NCI-H1930 (cell line): Measurements from ENCODE around the gene CHRNG.
A peak's percentile ranks its signal among the peaks of the same experiment; 100 is the strongest.
"Not testable (repeated sequence)": the region's sequence is repeated elsewhere in the genome, so short reads cannot be mapped to it uniquely, and the experiment has no call there.

Experiments
- DNase-seq, 2 experiments: peaks; one replicate each; lab custom pipeline; 2025; lab: John Stamatoyannopoulos, UW

CHRNG gene

DNA sequence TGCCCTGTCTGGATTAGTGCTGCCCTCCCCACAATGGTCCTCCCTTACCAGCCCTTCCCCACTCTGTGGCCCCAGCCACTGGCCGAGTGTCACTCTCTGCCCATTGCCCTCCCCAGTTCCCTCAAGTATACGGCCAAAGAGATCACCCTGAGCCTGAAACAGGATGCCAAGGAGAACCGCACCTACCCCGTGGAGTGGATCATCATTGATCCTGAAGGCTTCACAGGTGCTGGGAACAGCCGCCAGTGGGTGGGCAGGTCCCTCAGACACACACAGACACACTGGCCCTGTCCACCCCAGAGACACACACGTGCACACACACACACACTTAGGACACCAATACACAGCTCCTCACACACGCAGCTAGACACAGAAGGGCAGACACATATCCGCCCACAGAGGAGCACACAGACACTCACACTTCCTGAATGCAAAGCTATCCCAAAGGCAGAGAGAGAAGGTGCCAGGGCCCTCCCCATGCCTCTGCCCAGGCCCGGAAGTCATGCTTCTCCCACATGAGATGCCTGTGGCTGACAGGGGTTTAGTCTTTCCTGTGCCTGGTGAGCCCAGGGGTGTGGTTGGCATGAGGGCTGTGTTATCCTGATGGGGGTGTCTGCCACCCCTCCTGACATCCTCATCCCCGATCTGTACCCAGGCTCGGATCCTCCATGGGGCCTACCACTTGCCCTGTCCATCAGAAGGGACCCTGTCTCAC is 10.6 kb upstream of the CHRNG start:
- DNase-seq: no peak

DNA sequence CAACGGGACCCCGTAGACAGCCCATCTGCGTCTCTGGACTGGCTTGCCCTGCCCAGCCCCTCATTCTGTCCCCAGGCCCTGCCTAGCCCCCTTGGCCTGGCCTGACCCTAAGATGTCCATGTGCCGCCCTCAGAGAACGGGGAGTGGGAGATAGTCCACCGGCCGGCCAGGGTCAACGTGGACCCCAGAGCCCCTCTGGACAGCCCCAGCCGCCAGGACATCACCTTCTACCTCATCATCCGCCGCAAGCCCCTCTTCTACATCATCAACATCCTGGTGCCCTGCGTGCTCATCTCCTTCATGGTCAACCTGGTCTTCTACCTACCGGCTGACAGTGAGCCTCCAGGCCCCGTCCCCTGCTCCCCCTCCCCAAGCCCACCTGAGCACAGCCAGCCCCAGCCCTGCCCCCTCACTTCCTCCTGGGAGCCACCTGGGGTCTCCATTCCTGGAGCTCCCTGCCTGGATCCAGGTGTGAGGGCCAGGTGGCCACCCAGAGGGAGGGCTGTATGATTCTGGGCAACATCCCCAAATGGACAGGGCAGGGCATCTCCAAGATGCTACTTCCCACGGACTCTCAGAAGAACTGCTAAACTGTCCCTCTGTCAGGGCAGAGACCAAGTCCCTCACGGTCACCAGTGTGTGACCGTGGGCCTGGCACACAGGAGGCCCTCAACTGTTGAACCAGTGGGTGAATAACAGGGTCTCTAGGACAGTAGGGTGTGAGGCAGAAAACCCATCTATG is 9.5 kb upstream of the CHRNG start:
- no peak for DNase-seq

DNA sequence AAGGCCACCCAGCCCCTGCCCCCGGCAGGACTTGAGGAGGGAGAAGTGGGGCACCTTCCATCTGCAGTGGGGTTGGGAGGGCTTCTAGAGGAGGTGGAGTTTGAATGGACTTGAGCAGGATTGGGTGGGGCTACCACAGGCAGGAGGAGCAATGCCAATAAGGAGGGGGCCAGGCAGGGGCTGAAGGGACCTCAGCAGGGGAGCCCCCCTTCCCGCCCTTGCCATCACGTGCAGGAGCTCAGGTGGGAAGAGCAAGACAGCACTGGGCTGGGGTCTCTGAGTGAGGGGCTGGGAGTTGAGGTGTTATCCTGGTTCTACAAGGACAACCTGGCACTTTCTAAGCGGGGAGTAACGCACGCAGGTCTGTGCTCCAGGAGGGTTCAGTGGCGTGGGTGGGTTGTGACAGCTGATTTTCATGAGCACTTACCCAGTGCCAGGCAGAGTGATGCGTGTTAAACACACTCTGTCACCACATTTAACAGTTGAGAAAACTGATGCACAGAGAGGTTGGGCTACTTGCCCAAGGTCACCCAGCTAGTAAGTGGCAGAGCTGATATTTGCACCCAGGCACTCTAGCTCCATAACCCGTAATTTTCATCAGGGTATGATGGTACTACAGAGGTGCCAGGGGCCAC is 8.7 kb upstream of the CHRNG start:
- no peak for DNase-seq

DNA sequence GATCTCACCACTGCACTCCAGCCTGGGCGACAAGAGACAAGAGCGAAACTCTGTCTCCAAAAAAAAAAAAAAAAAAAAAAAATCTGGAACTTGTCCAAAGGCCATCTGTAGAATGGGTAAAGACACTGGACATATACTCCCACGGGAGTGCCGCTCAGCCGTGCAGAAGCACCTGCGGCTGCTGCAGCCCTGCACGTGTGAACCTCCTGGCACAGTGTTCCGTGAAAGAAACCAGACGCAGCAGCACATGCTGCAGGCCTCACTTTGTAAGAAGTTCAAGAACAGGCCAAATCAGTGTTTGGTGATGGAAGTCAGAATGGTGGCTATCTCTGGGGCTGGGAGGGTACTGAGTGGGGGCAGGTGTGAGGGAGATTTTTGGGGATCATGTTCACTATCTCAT is 7.1 kb upstream of the CHRNG start:
- DNase-seq: no peak

DNA sequence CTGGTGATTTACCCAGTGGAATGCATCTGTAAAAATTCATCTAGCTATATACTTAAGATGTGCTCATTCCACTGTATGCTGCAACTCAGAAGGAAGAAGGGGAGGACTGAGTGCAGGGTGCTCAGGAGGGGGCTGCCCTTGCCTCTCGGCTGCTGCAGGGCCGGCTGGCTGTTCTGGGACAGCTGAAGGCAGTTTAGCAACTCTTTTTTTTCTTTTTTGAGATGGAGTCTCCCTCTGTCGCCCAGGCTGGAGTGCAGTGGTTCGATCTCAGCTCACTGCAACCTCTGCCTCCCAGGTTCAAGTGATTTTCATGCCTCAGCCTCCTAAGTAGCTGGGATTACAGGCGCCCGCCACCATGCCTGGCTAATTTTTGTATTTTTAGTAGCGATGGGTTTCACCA is 6.7 kb upstream of the CHRNG start:
- not testable (repeated sequence) for DNase-seq

DNA sequence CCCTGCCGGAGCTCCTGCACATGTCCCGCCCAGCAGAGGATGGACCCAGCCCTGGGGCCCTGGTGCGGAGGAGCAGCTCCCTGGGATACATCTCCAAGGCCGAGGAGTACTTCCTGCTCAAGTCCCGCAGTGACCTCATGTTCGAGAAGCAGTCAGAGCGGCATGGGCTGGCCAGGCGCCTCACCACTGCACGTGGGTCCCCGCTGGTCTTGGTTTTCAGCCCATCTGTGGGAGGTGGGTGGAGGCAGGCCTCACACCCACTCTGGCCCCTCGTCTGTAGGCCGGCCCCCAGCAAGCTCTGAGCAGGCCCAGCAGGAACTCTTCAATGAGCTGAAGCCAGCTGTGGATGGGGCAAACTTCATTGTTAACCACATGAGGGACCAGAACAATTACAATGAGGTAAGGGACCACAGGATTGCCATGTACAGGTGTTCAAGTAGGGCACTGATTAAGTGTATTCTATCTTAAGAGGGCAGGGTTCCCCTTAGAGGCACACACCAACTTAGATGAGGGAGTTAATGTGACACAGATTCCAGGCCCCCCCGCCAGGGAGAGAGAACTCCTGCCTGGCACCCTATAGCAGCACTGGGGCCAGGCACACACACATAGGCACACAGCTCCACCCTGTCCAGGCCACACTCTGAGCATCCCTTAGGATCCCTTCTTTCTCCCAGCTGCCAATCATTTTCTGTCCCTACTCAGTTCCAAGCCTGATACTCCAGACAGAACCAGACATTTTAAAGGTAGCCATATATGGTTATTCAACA is 5.4 kb upstream of the CHRNG start:
- DNase-seq: no peak

DNA sequence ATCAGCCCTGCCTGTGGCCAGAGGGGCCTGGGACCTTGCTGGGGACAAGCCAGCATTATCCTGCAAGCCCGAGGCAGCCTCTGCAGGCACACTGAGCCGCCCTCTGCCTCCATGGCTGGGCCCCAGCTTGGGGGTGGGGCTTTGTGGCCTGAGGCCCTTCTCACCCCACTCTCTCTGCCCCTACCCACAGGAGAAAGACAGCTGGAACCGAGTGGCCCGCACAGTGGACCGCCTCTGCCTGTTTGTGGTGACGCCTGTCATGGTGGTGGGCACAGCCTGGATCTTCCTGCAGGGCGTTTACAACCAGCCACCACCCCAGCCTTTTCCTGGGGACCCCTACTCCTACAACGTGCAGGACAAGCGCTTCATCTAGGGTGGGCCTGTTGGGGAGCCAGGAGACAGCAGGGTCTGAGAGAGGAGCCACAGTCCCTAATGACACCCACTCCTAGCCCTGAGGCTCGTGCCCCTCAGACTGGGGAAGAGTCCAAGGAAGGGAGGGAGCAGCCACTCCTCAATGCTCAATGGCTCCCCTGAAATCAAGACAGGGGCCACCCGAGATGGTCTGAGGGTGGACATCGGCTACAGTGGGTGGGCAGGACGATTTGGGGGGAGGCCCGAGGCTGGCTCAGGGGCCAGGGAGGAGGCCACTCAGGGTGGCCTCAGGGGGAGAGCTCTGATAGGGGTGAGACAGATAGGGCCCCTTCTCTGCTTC is 4.4 kb upstream of the CHRNG start:
- DNase-seq: no peak

DNA sequence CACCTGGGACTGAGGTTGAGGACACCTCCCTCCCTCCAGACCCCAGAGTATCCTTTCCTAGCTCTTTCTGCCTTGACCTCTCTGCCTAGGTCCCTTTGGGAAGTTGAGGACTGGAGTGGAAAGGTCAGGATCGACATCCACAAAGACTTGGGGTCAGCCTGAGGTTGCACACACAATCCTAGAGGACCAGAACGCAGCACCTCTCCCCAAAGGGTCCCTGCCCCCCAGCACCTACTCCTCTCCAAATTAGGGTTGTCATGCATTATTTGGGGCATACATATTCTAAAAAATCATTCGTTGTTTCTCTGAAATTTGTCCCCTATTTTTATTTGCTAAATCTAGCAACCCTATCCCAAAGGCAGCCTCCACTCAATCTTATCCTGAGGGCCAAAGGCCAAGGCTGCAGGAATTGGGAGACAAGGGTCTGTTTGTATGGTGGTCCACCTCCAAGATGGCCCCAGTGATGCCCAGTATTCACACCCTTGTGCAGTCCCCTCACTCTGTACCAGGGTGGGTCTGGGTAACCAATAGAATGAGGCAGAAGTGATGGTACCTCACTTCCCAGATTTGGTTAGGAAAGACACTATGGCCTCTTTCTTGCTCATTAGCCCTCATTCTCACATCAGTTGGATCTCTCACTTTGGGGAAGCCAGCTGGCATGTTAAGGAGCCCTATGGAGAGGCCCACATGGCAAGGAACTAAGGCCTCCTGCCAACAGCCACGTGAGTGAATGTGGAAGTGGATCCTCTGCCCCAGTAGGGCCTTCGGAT is 3.5 kb upstream of the CHRNG start:
- no peak for DNase-seq

DNA sequence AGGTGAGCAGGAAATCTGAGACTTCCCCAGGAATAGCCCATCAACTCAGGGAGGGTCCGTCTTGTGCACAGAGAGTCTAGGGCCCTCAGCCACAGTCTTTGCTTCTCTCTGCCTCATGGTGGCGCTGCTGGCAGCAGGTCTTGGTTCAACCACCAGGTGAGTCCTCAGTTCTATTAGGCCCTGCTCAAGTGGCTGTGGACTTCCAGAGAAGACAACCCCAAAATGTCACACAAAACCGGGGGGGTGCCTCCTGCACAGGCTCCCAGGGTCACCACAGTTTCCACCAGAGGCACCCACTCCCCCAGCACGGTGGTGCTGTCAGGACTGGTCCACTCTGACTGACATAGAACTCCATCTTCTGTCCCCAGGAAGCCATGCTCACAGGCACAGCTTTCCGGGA is 2.4 kb upstream of the CHRNG start:
- DNase-seq: peak in 1 of 2 experiments; percentile 11

DNA sequence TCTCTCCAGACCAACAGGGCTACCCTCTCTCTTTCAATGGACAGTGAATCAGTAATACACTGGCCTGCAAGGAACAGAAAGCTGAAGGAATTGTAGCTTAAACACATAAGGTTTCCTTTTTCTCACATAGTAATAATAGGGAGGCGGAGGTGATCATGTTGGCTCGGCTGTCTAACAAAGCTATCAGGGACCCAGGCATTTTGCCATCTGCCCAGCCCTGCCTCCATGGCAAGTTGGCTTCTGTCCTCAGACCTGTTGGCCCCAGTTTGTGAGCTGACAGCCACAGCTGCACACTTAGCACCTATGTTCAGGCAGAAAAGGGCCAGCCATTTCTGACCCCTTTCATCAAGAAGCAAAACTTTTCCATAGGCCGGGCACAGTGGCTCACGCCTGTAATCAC is 2.0 kb upstream of the CHRNG start:
- DNase-seq: no peak

DNA sequence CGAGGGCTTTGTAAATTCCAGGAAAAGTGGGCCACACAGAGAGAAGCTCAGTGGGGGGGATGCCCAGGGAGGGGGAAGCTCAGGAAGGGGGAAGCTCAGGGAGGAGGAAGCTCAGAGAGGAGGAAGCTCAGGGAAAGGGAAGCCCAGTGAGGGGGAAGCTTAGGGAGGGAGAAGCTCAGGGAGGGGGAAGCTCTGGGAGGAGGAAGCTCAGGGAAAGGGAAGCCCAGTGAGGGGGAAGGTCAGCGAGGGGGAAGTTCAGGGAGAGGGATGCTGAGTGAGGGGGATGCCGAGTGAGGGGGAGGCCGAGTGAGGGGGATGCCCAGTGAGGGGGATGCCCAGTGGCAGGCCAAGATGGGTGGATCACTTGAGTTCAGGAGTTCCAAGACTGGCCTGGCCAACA is 821 bp upstream of the CHRNG start:
- DNase-seq: no peak

DNA sequence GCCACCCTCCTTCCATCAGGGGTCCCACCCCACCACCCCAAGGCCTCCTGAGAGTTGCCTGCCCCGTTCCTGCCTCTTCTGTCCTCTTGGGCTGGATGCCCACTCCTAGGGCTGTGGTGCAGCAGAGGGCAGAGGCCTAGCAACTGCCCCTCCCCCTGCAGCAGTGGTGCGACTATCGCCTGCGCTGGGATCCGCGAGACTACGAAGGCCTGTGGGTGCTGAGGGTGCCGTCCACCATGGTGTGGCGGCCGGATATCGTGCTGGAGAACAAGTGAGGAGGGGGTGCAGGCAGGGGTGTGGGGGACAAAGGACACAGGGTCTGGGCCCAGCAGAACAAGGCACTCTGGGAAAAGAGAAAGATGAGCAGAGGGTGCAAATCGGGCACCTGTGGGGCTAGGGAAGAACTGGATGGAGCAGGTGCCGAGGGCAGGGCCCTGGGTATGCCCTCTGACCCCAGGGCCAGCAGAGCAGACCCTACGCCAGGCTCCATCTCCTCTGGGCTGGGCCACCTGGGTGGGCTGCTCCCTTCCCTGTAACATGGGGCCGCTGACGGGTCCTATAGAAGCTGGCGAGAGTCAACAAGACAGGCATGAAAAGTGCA is 1.0 kb downstream of the CHRNG start:
- DNase-seq: no peak

DNA sequence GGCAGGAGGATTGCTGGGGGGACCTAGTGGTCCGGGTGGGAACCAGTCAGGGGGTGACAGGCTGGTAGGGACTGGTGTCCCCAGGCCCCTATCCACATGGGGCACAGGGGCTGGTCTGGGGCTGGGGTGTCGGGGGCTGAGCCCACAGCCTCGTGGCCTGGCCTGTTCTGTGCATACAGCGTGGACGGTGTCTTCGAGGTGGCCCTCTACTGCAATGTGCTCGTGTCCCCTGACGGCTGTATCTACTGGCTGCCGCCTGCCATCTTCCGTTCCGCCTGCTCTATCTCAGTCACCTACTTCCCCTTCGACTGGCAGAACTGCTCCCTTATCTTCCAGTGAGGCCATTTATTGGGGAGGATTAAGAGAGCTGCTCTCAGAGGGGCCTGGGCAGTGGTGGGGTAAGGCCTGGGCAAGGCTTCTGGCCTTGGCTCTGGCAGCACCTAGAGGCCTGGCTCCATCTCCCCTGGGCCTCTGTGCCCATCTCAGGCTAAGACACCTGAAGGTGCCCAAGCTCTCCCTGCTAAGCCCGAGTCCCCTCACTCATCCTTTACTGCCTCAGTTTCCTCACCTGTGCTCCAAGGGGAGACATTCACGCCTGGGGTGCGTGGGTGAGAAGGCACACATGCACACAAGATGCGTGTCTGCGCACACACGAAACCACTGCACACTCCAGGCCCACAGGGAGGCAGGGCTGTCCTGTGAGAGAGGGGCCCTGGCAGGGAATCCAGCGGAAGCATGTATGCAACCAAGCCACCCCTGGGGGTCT is 1.9 kb downstream of the CHRNG start:
- DNase-seq: no peak

DNA sequence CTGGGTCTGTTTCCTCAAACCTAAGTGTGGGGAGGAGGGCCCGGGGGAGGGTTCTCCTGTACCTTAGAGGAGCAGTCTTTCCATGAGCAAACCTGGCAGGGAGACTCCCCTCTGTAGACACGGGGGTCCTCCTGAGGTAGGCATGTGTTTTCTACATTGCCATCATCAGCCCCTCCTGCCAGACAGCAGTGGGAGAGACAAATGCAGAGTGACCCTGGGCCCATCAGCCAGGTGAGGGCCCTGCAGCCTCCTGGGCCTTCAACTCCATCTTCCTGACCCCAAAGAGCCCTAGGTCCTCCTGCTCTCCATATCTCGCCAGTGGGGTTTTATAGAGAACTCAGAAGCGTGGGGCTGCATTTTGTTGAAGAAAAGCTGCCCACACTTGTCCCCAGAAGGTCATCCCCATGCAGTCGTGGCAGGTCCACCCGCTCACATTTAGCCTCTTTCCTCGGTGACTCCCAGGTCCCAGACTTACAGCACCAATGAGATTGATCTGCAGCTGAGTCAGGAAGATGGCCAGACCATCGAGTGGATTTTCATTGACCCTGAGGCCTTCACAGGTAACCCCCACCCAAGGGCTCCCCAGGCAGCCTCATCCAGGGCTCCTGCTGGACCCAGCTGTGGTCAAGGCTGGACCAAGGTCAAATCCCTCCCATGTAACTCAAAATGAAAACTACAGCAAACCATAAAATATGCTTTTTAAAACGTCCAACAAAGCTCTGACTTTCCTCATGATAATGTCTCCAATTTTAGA is 2.6 kb downstream of the CHRNG start:
- no peak for DNase-seq

DNA sequence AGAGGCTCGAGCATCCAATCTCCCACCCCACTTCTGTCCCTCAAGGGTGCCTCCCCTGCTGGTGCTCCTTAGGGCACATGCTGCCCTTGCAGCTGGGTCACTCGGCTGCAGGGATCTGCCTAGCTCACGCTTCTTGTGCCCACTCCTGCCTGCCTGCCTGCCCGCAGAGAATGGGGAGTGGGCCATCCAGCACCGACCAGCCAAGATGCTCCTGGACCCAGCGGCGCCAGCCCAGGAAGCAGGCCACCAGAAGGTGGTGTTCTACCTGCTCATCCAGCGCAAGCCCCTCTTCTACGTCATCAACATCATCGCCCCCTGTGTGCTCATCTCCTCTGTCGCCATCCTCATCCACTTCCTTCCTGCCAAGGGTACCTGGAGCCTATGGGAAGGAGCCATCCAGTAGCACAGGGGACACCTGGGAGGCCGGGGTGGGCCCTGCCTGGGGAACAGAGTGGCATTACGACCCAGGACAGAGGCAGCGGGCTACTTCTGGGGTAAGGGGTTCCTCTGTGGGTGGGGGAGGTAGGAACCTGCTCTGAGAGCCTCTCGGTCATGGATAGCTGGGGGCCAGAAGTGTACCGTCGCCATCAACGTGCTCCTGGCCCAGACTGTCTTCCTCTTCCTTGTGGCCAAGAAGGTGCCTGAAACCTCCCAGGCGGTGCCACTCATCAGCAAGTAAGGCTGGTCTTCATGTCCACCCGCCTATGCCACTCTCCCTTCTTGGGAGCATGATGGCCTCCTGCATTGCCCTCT is 3.4 kb downstream of the CHRNG start:
- DNase-seq: no peak

DNA sequence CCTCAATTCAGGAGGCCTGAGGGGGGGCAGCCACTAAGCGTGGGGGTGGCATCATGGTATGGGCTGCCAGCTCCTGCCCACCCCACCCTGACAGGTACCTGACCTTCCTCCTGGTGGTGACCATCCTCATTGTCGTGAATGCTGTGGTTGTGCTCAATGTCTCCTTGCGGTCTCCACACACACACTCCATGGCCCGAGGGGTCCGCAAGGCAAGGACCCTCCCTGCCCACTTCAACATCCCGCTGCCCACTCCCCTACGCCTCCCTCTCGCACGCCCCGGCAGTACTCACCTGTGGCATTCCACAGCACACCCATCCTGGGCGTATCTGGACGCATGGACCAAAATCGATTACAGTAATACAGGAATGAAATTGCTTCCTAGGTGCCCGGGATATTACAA is 4.0 kb downstream of the CHRNG start:
- DNase-seq: no peak

DNA sequence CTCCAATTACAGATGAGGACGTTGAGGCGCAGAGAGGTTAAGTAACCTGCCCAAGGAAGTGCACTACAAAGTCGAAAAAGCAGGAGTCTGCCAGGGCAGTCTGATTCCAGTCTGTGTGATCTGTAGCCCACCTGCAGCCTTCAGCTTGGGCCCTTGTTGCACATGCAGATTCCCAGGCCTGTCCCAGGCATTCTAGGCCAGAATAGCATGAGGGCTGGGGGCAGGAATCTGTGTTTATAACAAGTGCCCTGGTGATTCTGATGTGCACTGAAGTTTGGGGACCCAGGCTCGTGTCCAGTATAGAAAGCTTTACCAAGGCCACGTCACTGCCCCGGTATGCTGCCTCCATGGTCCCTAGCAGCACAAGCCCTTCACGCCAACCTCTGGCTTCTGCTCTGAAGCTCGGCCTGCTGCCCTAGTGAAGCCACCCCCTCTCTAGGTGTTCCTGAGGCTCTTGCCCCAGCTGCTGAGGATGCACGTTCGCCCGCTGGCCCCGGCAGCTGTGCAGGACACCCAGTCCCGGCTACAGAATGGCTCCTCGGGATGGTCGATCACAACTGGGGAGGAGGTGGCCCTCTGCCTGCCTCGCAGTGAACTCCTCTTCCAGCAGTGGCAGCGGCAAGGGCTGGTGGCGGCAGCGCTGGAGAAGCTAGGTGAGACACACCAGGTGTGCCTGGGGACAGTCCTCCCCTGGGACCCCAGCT is 4.6 kb downstream of the CHRNG start:
- DNase-seq: no peak

DNA sequence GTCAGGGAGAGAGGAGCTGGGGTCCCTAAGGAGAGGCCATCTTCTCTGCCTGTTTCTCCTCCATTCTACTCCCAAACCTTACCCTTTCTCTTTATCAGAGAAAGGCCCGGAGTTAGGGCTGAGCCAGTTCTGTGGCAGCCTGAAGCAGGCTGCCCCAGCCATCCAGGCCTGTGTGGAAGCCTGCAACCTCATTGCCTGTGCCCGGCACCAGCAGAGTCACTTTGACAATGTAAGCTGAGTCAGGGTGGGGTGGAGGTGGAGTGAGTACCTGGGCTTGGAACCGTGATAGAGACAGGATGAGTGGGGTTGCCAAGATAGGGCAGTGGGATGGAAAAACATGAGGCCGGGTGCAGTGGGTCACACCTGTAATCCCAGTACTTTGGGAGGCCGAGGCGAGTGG is 5.2 kb downstream of the CHRNG start:
- DNase-seq: no peak
